Panc1 (cell line): ENCODE results near the gene S100P.

Experiments
- CTCF ChIP-seq: fragments of 450-650 bp; IDR thresholded peaks from 2 replicates; pipeline ENCODE4 v1.5.1; 2017; ENCODE audit warnings: mild to moderate bottlenecking
- TCF7L2 ChIP-seq: IDR thresholded peaks from 2 replicates; pipeline ENCODE4 v1.6.1; 2011; ENCODE audit warnings: mild to moderate bottlenecking, low read depth, low read length, inconsistent platforms
- TF ChIP-seq, protein P1 (sequence below), 2 experiments: IDR thresholded peaks; 2 replicates each; pipeline ENCODE4 v1.6.1; 2011 to 2012; ENCODE audit warnings: low read depth in 2 of 2, control low read depth in 1 of 2, low read length in 1 of 2, mild to moderate bottlenecking in 1 of 2, moderate library complexity in 1 of 2; ENCODE audit not compliant: insufficient read depth in 1 of 2

DNA sequence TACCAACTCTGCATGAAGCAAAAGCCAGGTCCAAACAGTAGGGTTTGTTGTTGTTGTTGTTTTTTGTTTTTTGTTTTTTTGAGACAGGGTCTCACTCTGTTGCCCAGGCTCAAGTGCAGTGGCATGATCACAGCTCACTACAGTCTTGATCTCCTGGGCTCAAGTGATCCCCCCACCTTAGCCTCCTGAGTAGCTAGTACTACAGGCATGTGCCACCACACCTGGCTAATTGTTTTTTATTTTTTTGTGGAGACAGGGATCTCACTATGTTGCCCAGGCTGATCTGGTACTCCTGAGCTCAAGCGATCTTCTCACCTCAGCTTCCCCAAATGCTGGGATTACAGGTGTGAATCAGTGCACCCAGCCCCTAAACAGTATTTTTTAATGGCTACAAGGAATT is 6.2 kb downstream of the S100P start:
- no peak for TF ChIP-seq CTCF
- TF ChIP-seq, protein P1, sequence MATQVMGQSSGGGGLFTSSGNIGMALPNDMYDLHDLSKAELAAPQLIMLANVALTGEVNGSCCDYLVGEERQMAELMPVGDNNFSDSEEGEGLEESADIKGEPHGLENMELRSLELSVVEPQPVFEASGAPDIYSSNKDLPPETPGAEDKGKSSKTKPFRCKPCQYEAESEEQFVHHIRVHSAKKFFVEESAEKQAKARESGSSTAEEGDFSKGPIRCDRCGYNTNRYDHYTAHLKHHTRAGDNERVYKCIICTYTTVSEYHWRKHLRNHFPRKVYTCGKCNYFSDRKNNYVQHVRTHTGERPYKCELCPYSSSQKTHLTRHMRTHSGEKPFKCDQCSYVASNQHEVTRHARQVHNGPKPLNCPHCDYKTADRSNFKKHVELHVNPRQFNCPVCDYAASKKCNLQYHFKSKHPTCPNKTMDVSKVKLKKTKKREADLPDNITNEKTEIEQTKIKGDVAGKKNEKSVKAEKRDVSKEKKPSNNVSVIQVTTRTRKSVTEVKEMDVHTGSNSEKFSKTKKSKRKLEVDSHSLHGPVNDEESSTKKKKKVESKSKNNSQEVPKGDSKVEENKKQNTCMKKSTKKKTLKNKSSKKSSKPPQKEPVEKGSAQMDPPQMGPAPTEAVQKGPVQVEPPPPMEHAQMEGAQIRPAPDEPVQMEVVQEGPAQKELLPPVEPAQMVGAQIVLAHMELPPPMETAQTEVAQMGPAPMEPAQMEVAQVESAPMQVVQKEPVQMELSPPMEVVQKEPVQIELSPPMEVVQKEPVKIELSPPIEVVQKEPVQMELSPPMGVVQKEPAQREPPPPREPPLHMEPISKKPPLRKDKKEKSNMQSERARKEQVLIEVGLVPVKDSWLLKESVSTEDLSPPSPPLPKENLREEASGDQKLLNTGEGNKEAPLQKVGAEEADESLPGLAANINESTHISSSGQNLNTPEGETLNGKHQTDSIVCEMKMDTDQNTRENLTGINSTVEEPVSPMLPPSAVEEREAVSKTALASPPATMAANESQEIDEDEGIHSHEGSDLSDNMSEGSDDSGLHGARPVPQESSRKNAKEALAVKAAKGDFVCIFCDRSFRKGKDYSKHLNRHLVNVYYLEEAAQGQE (IDR thresholded peaks at IDR 0.05; ENCODE audit: insufficient read depth in 1 of 2, low read depth in 2 of 2, low read length in 1 of 2): no peak
- no peak for TF ChIP-seq TCF7L2
